MV-4-11 (cell line): ENCODE measurements around the gene TRAF7.
"Not testable (repeated sequence)": the region's sequence is repeated elsewhere in the genome, so short reads cannot be mapped to it uniquely, and the experiment has no call there.

Source experiments
- DNase-seq: peaks from one replicate; lab custom pipeline; 2025; lab: John Stamatoyannopoulos, UW

The TRAF7 gene

GRCh38 chr16:2155091-2155950, at the start of gene TRAF7:
TRAF7 (plus strand) TSS chr16:2155782; CDS start chr16:2163921, 8,139 bp downstream.
- DNase-seq, result peak; percentile 100

GRCh38 chr16:2106211-2106610, 49.4 kb upstream of the TRAF7 start:
- DNase-seq, result not testable (repeated sequence)

- not testable (repeated sequence) for DNase-seq
Measured at GRCh38 chr16:2107121-2107790, 48.3 kb upstream of the TRAF7 start.

GRCh38 chr16:2107791-2108125, 47.8 kb upstream of the TRAF7 start:
- DNase-seq, result not testable (repeated sequence)

- DNase-seq, result not testable (repeated sequence)
Measured at GRCh38 chr16:2108446-2109270, 46.9 kb upstream of the TRAF7 start.

- DNase-seq, result not testable (repeated sequence)
Measured at GRCh38 chr16:2109271-2109580, 46.4 kb upstream of the TRAF7 start.

- not testable (repeated sequence) for DNase-seq
Measured at GRCh38 chr16:2109872-2110271, 45.7 kb upstream of the TRAF7 start.

GRCh38 chr16:2110332-2111008, 45.1 kb upstream of the TRAF7 start:
- DNase-seq, result not testable (repeated sequence)

- DNase-seq, result not testable (repeated sequence)
Measured at GRCh38 chr16:2111009-2111353, 44.6 kb upstream of the TRAF7 start.

GRCh38 chr16:2111412-2112335, 43.9 kb upstream of the TRAF7 start:
- not testable (repeated sequence) for DNase-seq

GRCh38 chr16:2112539-2113106, 43.0 kb upstream of the TRAF7 start:
- not testable (repeated sequence) for DNase-seq

- DNase-seq, result not testable (repeated sequence)
Measured at GRCh38 chr16:2114225-2114624, 41.4 kb upstream of the TRAF7 start.

GRCh38 chr16:2114885-2115590, 40.5 kb upstream of the TRAF7 start:
- not testable (repeated sequence) for DNase-seq

GRCh38 chr16:2115591-2115973, 40.0 kb upstream of the TRAF7 start:
- no peak for DNase-seq

GRCh38 chr16:2116428-2116827, 39.2 kb upstream of the TRAF7 start:
- not testable (repeated sequence) for DNase-seq

GRCh38 chr16:2117341-2117740, 38.2 kb upstream of the TRAF7 start:
- not testable (repeated sequence) for DNase-seq

- not testable (repeated sequence) for DNase-seq
Measured at GRCh38 chr16:2117960-2118722, 37.4 kb upstream of the TRAF7 start.

- DNase-seq, result peak; percentile 25
Measured at GRCh38 chr16:2121325-2121724, 34.3 kb upstream of the TRAF7 start.

GRCh38 chr16:2121853-2122252, 33.7 kb upstream of the TRAF7 start:
- no peak for DNase-seq
